K562 (cell line): ENCODE data around the gene ACE. TPM values are rescaled to one million over a fixed set of nuclear protein-coding genes. Genes with fewer than 3 reads are reported as not detected.

Experiments
- ATF7 ChIP-seq: fragments of 450-650 bp; IDR thresholded peaks from 2 replicates; pipeline ENCODE4 v1.7.1; 2014; ENCODE audit warnings: mild to moderate bottlenecking, moderate library complexity
- BCOR ChIP-seq: fragments of 450-650 bp; IDR thresholded peaks from 2 replicates; pipeline ENCODE4 v1.6.1; 2016
- E2F5 ChIP-seq: sonication (generic); formaldehyde crosslinking; IDR thresholded peaks from 2 replicates; pipeline ENCODE4 v1.8.0; 2022; ENCODE audit warnings: mild to moderate bottlenecking, missing genetic modification reagents
- ELF2 ChIP-seq: fragments of 250-450 bp; sonication (Bioruptor Pico); IDR thresholded peaks from 2 replicates; pipeline ENCODE4 v1.5.0; 2021; ENCODE audit warnings: mild to moderate bottlenecking
- FOXA1 ChIP-seq: fragments of 450-650 bp; IDR thresholded peaks from 2 replicates; pipeline ENCODE4 v1.6.1; 2016; ENCODE audit warnings: mild to moderate bottlenecking, borderline replicate concordance
- KAT8 ChIP-seq: fragments of 450-650 bp; IDR thresholded peaks from 2 replicates; pipeline ENCODE4 v1.6.1; 2016; ENCODE audit warnings: low read depth, mild to moderate bottlenecking
- MTF1 ChIP-seq: fragments of 250-450 bp; sonication (Bioruptor Pico); IDR thresholded peaks from 2 replicates; pipeline ENCODE4 v1.9.0; 2021; ENCODE audit warnings: moderate library complexity, mild to moderate bottlenecking, inconsistent platforms, borderline replicate concordance
- NR2F6 ChIP-seq: fragments of 450-650 bp; formaldehyde crosslinking; IDR thresholded peaks from 2 replicates; pipeline ENCODE4 v1.4.0; 2020; ENCODE audit warnings: mild to moderate bottlenecking
- POU5F1 ChIP-seq: fragments of 150-350 bp; IDR thresholded peaks from 2 replicates; pipeline ENCODE4 v1.6.1; 2014; ENCODE audit warnings: borderline replicate concordance, low read length, low read depth, mild to moderate bottlenecking; ENCODE audit not compliant: partially characterized antibody
- SMARCA5 ChIP-seq: fragments of 450-650 bp; IDR thresholded peaks from 2 replicates; pipeline ENCODE4 v1.6.1; 2016
- SMARCC2 ChIP-seq: fragments of 450-650 bp; IDR thresholded peaks from 2 replicates; pipeline ENCODE4 v1.6.1; 2017; ENCODE audit warnings: antibody characterized with exemption, moderate library complexity, mild to moderate bottlenecking, low read depth
- TRIM24 ChIP-seq, 2 experiments: fragments of 450-650 bp; IDR thresholded peaks; 2 replicates each; pipeline ENCODE4 v1.6.1; 2016
- polyA plus RNA-seq, 8 experiments: library from polyadenylated mRNA; depleted of rRNA in 4 of 8; stranded (reverse) in 5 of 8; unstranded in 3 of 8; fragments of >200 nt; fragmentation: Nextera tagmentation in 2 of 8; fragmentation: Illumina TruSeq in 1 of 8; extraction: Ambion mirVana in 2 of 8; extraction: Trizol in 1 of 8; gene quantifications; 2 replicates each; pipeline versions ENCODE4 v1.2.1 to v1.2.3, GENCODE V29; 2011 to 2014; ENCODE audit warnings: inconsistent platforms in 1 of 8, missing spikeins in 1 of 8
- total RNA-seq, 7 experiments: library from RNA; depleted of rRNA in 6 of 7; stranded (reverse); fragments of >200 nt in 6 of 7; fragmentation: Illumina TruSeq in 2 of 7; extraction: Trizol in 2 of 7; gene quantifications; 2 replicates each; pipeline versions ENCODE4 v1.2.1 to v1.2.3, GENCODE V29; 2011 to 2021; ENCODE audit warnings: low replicate concordance in 1 of 7
- TF ChIP-seq, protein P1 (sequence below): fragments of 250-450 bp; sonication (Bioruptor Pico); IDR thresholded peaks from 2 replicates; pipeline ENCODE4 v1.4.0; 2020
- TF ChIP-seq, protein P2 (sequence below): fragments of 250-450 bp; sonication (Bioruptor Pico); IDR thresholded peaks from 2 replicates; pipeline ENCODE4 v1.4.0; 2020; ENCODE audit warnings: mild to moderate bottlenecking
- TF ChIP-seq, protein P3 (sequence below): fragments of 450-650 bp; IDR thresholded peaks from 2 replicates; pipeline ENCODE4 v1.6.1; 2016; ENCODE audit warnings: low read depth, mild to moderate bottlenecking, moderate library complexity
- TF ChIP-seq, protein P4 (sequence below): sonication (generic); formaldehyde crosslinking; IDR thresholded peaks from 2 replicates; pipeline ENCODE4 v1.8.0; 2022; ENCODE audit warnings: mild to moderate bottlenecking, missing genetic modification reagents, borderline replicate concordance

The ACE gene
- total and polyA plus RNA-seq, 9 of the 15 experiments (the other 6 are each of a cell fraction or from before 2014, with no cell fraction given): 0.07 to 2.5 (median 0.47) TPM; not detected in 1

GRCh38 chr17:63437287-63438091 lies 39.4 kb upstream of the ACE start (continued):
- TF ChIP-seq, protein P1, sequence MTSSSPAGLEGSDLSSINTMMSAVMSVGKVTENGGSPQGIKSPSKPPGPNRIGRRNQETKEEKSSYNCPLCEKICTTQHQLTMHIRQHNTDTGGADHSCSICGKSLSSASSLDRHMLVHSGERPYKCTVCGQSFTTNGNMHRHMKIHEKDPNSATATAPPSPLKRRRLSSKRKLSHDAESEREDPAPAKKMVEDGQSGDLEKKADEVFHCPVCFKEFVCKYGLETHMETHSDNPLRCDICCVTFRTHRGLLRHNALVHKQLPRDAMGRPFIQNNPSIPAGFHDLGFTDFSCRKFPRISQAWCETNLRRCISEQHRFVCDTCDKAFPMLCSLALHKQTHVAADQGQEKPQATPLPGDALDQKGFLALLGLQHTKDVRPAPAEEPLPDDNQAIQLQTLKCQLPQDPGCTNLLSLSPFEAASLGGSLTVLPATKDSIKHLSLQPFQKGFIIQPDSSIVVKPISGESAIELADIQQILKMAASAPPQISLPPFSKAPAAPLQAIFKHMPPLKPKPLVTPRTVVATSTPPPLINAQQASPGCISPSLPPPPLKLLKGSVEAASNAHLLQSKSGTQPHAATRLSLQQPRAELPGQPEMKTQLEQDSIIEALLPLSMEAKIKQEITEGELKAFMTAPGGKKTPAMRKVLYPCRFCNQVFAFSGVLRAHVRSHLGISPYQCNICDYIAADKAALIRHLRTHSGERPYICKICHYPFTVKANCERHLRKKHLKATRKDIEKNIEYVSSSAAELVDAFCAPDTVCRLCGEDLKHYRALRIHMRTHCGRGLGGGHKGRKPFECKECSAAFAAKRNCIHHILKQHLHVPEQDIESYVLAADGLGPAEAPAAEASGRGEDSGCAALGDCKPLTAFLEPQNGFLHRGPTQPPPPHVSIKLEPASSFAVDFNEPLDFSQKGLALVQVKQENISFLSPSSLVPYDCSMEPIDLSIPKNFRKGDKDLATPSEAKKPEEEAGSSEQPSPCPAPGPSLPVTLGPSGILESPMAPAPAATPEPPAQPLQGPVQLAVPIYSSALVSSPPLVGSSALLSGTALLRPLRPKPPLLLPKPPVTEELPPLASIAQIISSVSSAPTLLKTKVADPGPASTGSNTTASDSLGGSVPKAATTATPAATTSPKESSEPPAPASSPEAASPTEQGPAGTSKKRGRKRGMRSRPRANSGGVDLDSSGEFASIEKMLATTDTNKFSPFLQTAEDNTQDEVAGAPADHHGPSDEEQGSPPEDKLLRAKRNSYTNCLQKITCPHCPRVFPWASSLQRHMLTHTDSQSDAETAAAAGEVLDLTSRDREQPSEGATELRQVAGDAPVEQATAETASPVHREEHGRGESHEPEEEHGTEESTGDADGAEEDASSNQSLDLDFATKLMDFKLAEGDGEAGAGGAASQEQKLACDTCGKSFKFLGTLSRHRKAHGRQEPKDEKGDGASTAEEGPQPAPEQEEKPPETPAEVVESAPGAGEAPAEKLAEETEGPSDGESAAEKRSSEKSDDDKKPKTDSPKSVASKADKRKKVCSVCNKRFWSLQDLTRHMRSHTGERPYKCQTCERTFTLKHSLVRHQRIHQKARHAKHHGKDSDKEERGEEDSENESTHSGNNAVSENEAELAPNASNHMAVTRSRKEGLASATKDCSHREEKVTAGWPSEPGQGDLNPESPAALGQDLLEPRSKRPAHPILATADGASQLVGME: no peak
- TF ChIP-seq SMARCA5: no peak
- no peak for TF ChIP-seq SMARCC2
- TF ChIP-seq NR2F6 (CRISPR knock-in tag): no peak
- TF ChIP-seq BCOR: no peak
- no peak for TF ChIP-seq TRIM24 (IDR thresholded peaks at IDR 0.05)
- TF ChIP-seq, protein P2, sequence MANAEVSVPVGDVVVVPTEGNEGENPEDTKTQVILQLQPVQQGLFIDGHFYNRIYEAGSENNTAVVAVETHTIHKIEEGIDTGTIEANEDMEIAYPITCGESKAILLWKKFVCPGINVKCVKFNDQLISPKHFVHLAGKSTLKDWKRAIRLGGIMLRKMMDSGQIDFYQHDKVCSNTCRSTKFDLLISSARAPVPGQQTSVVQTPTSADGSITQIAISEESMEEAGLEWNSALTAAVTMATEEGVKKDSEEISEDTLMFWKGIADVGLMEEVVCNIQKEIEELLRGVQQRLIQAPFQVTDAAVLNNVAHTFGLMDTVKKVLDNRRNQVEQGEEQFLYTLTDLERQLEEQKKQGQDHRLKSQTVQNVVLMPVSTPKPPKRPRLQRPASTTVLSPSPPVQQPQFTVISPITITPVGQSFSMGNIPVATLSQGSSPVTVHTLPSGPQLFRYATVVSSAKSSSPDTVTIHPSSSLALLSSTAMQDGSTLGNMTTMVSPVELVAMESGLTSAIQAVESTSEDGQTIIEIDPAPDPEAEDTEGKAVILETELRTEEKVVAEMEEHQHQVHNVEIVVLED: no peak
- no peak for TF ChIP-seq FOXA1
- no peak for TF ChIP-seq ELF2 (CRISPR knock-in tag)
- TF ChIP-seq, protein P3, sequence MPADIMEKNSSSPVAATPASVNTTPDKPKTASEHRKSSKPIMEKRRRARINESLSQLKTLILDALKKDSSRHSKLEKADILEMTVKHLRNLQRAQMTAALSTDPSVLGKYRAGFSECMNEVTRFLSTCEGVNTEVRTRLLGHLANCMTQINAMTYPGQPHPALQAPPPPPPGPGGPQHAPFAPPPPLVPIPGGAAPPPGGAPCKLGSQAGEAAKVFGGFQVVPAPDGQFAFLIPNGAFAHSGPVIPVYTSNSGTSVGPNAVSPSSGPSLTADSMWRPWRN: no peak
- TF ChIP-seq ATF7: no peak
- TF ChIP-seq POU5F1: no peak
- TF ChIP-seq, protein P4, sequence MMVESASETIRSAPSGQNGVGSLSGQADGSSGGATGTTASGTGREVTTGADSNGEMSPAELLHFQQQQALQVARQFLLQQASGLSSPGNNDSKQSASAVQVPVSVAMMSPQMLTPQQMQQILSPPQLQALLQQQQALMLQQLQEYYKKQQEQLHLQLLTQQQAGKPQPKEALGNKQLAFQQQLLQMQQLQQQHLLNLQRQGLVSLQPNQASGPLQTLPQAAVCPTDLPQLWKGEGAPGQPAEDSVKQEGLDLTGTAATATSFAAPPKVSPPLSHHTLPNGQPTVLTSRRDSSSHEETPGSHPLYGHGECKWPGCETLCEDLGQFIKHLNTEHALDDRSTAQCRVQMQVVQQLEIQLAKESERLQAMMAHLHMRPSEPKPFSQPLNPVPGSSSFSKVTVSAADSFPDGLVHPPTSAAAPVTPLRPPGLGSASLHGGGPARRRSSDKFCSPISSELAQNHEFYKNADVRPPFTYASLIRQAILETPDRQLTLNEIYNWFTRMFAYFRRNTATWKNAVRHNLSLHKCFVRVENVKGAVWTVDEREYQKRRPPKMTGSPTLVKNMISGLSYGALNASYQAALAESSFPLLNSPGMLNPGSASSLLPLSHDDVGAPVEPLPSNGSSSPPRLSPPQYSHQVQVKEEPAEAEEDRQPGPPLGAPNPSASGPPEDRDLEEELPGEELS (CRISPR knock-in tag): no peak
- no peak for TF ChIP-seq MTF1 (CRISPR knock-in tag)
- TF ChIP-seq KAT8: no peak
- no peak for TF ChIP-seq E2F5 (CRISPR knock-in tag)
